H54 (cell line): ENCODE results near the gene MDC1.
"Not testable (repeated sequence)": the region's sequence is repeated elsewhere in the genome, so short reads cannot be mapped to it uniquely, and the experiment has no call there.

Experiments used
- DNase-seq: peaks from one replicate; pipeline ENCODE4 v3.0.0; 2011; ENCODE audit warnings: low spot score, mixed read lengths; ENCODE audit not compliant: insufficient read length
- FAIRE-seq: peaks from 3 replicates; lab custom pipeline; 2011; peaks lifted over from hg19 to GRCh38; lab: Jason Lieb, UNC
- POLR2A ChIP-seq: IDR thresholded peaks from 2 replicates; pipeline ENCODE4 v1.6.1; 2011; ENCODE audit warnings: low read depth, mild to moderate bottlenecking, low read length

MDC1 gene

DNA sequence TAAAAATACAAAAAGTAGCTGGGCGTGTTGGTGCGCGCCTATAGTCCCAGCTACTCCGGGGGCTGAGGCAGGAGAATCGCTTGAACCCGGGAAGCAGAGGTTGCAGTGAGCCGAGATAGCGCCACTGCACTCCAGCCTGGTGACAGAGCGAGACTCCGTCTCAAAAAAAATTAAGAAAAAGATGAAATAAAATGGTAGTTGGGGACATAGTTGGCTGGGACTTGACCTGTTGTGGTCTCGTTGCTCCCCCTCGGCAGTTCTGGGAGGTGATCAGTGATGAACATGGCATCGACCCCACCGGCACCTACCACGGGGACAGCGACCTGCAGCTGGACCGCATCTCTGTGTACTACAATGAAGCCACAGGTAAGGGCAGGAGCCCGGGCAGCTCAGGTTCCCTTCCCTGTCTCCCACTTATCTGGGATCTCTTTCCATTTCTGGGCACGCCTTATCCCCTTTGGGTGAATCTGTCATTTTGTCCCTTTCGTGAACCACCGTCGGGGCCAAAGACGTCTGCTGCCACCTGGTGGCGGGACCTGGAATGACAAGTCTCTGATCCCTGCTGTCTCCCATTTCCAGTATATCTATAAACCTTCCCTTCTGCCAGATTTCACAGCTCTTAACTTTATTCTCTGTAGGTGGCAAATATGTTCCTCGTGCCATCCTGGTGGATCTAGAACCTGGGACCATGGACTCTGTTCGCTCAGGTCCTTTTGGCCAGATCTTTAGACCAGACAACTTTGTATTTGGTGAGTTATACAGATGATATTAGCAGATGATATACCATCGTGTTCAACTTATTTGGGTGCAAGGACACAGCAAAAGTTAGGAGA lies 5.4 kb upstream of the MDC1 start:
- FAIRE-seq, result no peak
- no peak for DNase-seq

DNA sequence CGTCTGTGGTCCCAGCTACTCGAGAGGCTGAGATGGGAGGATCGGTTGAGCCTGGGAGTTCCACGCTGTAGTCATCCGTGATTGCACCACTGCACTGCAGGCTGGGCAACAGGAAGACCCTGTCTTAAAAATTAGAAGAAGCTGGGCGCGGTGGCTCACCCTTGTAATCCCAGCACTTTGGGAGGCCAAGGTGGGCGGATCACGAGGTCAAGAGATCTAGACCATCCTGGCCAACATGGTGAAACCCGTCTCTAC lies 4.9 kb upstream of the MDC1 start:
- not testable (repeated sequence) for FAIRE-seq, DNase-seq

More for the DNA sequence above, 5.4 kb upstream of the MDC1 start:
- no peak for TF ChIP-seq POLR2A

DNA sequence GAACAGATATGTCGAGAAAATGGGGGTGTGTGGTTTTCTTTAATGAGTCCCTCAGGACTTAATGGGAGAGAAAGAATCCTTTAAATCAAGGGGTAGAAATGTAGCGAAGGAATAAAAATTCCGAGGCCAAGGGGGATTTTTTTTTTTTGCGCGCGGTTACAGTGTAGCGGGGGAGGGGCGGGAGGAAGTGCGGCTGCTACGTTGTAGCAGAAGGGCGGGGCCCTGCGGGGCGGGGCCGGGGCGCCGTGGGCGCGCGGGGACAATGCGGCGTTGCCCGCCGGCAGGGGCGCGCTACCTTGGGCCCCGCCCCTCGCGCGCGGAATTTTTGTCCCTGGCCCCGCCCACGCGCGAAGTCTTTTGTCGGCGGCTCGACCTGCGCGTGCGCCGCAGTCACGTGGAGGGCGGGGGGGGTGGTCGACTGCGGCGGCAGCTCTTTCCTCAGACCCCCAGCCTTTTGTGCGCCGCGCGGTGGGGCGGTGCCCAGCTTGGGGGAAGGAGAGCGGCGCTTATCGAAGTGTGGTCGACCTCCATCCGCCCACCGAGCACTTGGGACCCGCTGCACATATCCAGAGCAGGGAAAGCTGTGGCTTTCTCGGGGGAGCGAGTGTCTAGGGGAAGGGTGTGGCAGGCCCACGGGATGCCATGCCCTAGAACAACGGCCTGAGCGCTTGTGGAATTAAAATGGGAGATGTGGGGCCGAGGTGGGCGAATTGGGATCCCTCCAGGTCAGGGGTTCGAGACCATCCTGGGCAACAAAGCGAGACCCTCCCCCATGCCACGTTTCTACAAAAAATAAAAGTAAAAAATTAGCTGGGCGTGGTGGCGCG lies 4.3 kb upstream of the MDC1 start:
- no peak for DNase-seq
- peak; percentile 41; the same call in 1 of the 2 replicates for TF ChIP-seq POLR2A
- FAIRE-seq, result no peak

DNA sequence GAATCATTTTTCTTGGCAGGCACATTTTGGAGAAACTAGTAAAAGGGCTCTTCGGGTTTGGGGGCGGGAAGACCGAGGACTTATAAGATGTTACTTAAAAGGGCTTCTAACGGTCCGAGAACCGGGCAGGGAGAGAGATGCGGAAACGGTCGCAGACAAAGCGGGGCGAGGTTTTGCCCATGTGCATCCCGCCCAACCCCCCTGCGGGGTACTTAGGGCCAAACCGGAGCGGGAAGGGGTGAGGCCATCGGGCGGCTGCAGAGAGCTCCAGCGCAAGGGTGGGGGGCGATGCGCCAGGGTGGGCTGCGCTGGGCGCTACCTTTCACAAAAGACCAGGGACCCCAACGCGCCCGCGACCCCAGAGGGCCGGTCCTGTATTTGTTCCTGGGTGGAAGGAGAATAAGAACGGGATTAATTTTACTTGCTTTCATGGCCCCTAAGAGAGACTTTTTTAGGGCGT lies 3.7 kb upstream of the MDC1 start:
- no peak for FAIRE-seq
- DNase-seq, result no peak
- peak; percentile 39; the same call in 1 of the 2 replicates for TF ChIP-seq POLR2A

DNA sequence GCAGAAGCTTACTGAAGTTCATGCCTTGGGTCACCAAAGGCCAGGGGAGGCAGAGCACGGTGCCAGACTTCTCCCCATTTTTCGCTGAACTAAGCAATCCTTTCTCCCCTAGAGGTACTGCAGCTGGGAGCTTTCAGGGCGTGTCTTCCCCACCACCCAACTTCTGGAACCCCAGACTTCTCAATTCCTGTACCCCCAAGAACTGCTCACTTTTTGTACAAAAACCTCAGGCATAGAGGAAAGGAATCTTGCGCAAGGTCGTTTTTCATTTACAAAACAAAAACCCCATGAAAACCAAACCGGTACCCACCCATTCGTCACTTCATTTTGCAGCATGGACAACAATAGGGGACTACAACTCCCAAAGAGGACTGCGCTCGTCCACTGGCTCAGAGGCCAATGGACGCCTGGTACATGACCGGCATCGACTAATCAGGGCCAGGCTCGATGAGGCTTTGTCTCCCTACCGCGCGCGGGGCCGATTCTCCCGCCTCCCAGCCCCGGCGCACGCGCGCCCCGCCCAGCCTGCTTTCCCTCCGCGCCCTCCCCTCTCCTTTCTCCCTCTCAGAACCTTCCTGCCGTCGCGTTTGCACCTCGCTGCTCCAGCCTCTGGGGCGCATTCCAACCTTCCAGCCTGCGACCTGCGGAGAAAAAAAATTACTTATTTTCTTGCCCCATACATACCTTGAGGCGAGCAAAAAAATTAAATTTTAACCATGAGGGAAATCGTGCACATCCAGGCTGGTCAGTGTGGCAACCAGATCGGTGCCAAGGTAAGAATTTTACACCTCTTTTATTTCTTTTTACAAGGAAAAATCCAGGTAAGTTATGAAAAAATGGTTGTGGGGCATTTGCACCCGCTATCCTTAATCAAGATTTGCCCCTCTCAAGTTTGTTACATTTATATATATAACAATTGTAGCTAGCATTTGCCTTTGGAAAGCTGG lies 3.0 kb upstream of the MDC1 start, which contains the start of gene TUBB:
Gene TUBB (plus strand): TSS at position 562 of the 947 bp plus-strand sequence. CDS start 155 bp downstream, at position 717.
- TF ChIP-seq POLR2A, result peak; percentile 83
- DNase-seq (peak; percentile 89), FAIRE-seq (no peak)

DNA sequence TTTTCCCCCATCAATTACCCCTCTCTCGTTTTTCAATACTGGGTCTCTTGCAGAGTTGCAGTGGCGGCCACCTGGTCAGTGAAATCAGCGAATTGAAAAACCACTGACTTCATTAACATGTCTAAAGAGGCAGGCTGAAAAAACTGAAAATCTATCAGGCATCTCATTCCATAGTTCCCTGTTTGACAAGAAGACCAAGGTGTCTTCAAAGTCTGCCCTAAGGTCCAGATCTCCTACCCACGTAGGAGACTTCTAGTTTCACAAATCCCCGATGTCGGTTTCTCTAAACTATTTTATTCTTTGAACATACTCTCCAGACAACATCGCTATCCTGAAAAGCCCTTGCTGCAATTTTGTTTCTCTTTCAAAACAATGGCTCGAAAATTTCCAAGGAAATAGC lies 2.3 kb upstream of the MDC1 start:
- TF ChIP-seq POLR2A, result no peak
- DNase-seq (no peak), FAIRE-seq (no peak)

DNA sequence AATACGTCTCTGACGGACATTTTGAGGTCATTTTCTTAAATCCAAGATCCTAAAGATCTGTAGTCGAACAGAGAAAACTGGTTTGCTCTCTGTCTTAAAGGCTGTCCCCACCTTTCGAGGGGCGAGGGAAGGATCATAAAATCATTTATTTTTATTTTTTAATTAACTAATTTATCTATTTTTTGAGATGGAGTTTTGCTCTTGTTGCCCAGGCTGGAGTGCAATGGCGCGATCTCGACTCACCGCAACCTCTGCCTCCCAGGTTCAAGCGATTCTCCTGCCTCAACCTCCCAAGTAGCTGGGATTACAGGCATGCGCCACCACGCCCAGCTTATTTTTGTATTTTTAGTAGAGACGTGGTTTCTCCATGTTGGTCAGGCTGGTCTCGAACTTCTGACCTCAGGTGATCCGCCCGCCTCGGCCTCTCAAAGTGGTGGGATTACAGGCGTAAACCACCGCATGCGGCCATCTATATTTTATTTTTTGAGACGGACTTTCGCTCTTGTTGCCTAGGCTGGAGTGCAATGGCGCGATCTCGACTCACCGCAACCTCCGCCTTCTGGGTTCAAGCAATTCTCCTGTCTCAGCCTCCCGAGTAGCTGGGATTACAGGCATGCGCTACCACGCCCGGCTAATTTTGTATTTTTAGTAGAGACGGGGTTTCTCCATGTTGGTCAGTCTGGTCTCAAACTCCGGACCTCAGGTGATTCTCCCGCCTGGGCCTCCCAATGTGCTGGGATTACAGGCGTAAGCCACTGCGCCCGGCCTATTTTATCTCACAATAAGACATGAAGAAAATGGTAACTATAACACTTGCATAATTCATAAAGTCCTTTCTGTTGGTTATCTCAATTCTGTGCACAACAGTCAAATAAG lies 1.0 kb upstream of the MDC1 start:
- not testable (repeated sequence) for DNase-seq, FAIRE-seq

DNA sequence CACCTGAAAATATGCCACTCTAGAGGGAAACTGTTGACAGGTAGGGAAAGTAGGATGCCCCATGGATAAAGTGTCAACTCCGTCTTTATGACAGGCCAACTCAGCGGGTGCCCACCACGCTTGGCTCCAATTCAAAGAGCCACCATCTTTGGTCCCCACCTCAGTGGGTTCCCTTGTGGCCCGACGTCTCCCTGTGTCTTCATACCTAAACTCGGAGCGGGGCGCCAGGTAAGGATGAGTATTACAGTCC lies 277 bp downstream of the MDC1 start:
- DNase-seq (no peak), FAIRE-seq (no peak)
- no peak for TF ChIP-seq POLR2A

DNA sequence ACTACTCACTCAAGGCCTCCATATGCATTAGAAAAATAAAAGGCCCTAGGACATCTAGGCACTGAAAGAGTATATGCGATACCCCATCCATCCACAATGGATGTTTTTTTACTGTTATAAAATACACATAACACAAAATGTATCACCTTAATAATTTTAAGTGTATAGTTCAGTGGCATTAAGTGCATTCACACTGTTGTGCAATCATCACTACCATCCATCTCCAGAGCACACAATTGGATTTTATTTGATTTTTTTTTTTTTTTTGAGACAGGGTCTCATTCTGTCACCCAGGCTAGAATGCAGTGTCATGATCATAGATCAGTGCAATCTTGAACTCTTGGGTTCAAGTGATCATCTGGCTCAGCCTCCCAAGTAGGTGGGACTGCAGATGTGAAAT lies 2.8 kb downstream of the MDC1 start:
- FAIRE-seq, result no peak
- no peak for TF ChIP-seq POLR2A

DNA sequence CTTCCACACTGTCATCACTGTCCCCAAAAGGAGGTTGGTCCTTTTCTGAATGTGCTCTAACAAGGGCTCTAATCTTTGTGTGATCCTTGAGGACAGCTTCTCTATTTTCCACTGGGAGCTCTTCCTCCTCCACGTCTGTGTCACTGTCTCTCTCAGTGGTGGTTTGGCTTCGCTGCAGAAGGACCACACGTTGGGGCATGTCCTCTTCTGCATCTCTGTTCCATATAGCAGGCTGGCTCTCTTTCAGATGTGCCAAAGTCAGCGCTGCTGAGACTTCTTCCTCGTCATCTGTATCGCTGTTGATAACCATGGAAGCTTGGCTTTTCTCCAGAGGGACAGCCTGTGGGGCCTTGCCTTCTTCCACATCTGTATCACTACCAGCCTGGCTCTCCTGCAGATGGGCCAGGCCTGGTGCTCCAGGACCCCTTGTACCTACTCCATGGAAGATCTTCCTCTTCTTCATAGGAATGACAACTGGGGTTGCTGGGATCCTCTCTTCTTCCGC lies 4.6 kb downstream of the MDC1 start:
- FAIRE-seq (no peak), DNase-seq (no peak)
- TF ChIP-seq POLR2A, result no peak

More for the DNA sequence above, 2.8 kb downstream of the MDC1 start:
- DNase-seq, result no peak

DNA sequence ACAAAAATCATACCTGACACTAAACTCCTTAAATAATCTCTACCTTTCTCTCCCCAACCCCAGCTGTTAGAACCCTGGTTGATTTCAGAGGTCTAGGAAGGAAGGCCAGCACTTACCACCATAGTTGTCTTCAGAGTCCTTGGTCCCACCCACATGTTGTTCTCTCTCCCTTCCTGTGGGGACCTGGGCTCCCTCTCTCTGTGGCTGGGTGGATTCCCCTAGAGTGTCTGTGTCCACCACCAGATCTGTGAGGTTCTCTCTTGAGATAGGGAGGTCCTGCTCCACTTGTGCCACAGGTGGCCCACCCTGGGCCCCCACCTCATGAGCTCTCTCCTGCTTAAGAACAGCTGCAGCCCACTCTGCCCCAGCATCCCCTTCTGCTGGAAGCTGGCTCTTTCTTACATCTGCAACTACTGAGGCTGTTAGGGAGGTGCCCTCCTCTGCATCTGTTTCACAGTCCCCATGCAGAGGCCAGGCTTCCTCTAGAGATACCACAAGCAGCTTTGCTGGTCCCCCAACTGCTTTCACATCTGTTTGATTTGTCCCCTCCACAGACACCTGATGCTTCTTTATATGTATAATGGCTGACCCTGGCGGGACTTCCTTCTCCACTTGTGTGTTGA lies 5.2 kb downstream of the MDC1 start:
- DNase-seq, result no peak
- no peak for FAIRE-seq
- TF ChIP-seq POLR2A, result no peak

DNA sequence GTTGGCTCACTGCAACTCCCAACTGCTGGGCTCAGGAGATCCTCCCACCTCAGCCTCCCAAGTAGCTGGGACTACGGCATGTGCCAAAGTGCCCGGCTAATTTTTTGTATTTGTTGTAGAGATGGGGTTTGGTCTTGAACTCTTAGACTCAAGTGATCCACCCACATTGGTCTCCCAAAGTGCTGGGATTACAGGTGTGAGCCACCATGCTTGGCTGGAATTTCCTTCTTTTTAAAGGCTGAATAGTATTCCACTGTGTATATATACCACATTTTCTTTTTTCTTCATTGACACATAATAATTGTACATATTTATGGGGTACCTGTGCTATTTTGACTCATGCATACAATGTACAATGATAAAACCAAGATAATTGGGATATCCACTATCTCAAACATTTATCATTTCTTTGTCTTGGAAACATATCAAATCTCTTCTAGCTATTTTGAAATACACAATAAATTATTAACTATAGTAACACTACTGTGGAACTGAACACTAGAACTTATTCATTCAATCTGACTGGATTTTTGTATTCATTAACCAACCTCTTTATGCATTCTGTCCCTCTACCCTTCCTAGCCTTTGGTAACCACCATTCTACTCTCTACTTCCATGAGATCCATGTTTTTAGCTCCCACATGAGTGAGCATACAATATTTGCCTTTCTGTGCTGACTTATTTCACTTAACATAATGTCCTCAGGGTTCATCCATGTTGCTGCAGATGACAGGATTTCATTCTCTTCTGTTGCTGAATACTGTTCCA lies 7.8 kb downstream of the MDC1 start:
- DNase-seq (no peak), FAIRE-seq (no peak)
- no peak for TF ChIP-seq POLR2A
